ENCODE data around the gene LRSAM1.
A peak's percentile ranks its signal among the peaks of the same experiment; 100 is the strongest.

The LRSAM1 gene

DNA sequence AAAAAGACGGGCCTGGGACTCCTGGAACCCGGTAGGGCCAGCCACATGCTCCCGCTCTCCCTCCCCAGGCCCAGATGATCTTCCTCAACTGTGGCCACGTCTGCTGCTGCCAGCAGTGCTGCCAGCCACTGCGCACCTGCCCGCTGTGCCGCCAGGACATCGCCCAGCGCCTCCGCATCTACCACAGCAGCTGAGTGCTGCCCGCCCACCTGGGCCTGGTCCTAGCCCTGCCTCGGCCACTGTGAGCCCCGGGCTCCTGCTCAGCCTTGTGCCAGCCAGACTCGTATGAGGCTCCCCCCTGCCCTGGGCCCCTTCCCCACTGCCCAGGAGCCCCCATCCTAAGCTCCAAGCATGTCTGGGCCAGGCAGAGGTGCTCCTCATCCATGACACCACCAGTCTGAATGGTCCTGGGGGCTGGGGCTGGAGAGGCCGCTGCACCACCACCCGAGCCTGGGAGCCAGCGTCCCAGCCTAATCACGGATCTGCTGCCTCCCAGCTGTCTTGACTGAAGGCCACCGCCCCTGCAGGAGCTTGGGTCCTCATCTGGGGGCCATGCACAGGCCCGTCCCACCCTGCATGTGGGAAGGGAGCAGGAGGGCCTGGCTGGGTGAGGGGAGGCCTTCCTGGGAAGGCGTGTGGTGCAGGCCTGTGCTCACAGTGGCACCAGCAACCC lies 51.5 kb downstream of the LRSAM1 start:
- H4K20me1 ChIP-seq (ENCODE audit: insufficient read depth, low read length): no peaks in the 10 kb centered on the region; the same call in 1 of the 2 replicates
- TF ChIP-seq EZH2 (IDR thresholded peaks at IDR 0.05; ENCODE audit: borderline replicate concordance, low read depth, low read length, severe bottlenecking): no peak
- TF ChIP-seq, protein P1, sequence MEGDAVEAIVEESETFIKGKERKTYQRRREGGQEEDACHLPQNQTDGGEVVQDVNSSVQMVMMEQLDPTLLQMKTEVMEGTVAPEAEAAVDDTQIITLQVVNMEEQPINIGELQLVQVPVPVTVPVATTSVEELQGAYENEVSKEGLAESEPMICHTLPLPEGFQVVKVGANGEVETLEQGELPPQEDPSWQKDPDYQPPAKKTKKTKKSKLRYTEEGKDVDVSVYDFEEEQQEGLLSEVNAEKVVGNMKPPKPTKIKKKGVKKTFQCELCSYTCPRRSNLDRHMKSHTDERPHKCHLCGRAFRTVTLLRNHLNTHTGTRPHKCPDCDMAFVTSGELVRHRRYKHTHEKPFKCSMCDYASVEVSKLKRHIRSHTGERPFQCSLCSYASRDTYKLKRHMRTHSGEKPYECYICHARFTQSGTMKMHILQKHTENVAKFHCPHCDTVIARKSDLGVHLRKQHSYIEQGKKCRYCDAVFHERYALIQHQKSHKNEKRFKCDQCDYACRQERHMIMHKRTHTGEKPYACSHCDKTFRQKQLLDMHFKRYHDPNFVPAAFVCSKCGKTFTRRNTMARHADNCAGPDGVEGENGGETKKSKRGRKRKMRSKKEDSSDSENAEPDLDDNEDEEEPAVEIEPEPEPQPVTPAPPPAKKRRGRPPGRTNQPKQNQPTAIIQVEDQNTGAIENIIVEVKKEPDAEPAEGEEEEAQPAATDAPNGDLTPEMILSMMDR (IDR thresholded peaks at IDR 0.05; ENCODE audit: borderline replicate concordance, extremely low read depth, low read length, poor library complexity, severe bottlenecking): no peak
- no peaks in the 10 kb centered on the region for H3K36me3 ChIP-seq (ENCODE audit: insufficient read depth, low read length)

DNA sequence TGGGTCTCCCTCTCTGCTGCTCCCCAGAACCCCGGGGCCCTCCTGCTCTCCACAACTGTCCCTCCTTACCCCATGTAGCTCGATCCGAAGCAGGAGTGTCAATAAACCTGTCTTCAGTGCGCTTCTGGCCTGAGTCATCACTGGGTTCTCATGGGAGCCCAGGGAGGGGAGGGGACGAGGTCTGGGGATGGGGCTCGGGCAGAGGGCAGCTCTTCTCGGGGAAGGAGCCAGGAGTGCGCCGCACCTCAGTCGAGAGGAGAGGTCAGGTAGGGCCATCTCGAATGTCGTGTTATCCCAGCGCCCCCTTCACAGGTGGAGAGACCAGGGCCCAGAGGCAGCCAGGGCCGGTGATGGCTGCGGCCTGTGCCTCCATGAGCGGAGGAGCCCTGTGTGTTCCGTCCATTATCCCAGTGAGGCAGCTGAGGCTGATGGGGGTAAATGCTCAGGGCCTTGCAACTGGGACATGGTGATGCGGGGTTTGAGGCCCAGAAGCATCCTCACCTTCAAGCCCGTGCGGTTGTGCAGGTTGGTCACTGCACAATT lies 52.1 kb downstream of the LRSAM1 start:
- no peak overlapping the region for H3K27ac ChIP-seq (ENCODE audit: low read length)
- no peak for ATAC-seq (ENCODE audit: insufficient read depth, low read depth)

More for the DNA sequence above, 51.5 kb downstream of the LRSAM1 start:
- Histone ChIP-seq H3K4me1 (ENCODE audit: insufficient read depth, low read length) (no peaks in the 10 kb centered on the region), H3K4me3 (ENCODE audit: low read depth in 1 of 2, low read length in 2 of 2) (no peak overlapping the region), H3K9me3 (ENCODE audit: insufficient read depth, low read length, severe bottlenecking) (no peaks in the 10 kb centered on the region), H3K27ac (ENCODE audit: low read length) (no peak overlapping the region), H3K9ac (ENCODE audit: low read depth, low read length) (no peak overlapping the region), H3K4me2 (ENCODE audit: insufficient read depth, low read length) (no peak overlapping the region), H2AFZ (ENCODE audit: low read depth, low read length) (no peak overlapping the region), H3K79me2 (ENCODE audit: insufficient read depth, low read length) (no peaks in the 10 kb centered on the region), H3K27me3 (ENCODE audit: insufficient read depth, low read length, poor library complexity) (no peaks in the 10 kb centered on the region)
- DNase-seq (no peak), ATAC-seq (ENCODE audit: insufficient read depth, low read depth) (no peak)

DNA sequence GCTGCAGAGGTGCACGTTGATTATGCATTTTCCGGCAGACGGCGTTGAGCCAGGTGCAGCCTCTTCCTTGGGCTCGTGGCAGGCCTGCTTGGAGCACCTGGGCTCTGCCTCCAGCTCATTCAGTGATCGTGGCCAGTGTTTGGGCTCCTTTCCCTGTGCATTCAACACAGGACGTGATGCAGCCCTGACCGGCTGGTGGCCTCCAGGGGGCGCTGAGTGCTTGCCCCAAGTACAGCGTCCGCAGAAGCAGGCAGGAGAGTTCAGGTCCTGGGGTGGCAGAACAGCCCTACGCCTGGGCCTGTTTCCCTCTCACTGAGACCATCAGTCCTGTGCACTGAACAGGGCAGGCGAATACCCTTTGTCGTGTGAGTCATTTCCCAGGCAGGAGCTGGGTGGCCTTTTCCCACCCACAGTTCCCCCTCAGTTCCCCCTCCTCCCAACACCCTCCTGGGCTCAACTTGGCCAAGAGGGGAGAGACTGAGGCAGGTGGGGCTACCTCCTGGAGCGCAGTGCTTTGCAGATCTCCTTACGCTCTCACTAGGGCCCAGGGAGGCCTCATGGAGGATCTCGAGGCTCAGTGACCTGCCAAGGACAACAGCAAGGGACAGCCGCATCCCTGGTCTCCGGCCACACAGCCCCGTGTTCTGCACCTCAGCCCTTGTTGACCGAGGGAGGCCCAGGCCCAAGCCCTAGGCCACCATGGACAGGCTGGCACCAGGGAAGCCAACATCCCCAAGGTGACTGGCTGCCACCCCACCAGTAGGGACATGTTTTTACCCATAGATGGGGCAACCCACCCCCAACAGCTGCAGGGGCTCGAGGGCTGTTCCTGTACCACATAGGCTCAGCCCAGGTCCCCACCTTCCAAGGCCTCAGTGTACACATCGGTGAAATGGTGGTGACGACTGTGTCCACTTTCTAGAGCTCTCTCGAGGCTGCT lies 52.9 kb downstream of the LRSAM1 start:
- DNase-seq (peak; percentile 73), ATAC-seq (ENCODE audit: insufficient read depth, low read depth) (peak; percentile 93)
- Histone ChIP-seq H3K36me3 (ENCODE audit: insufficient read depth, low read length) (no peaks in the 10 kb centered on the region), H3K4me2 (ENCODE audit: insufficient read depth, low read length) (no peak overlapping the region), H3K9ac (ENCODE audit: low read depth, low read length) (no peak overlapping the region), H2AFZ (ENCODE audit: low read depth, low read length) (no peak overlapping the region), H3K79me2 (ENCODE audit: insufficient read depth, low read length) (no peaks in the 10 kb centered on the region), H3K4me1 (ENCODE audit: insufficient read depth, low read length) (no peaks in the 10 kb centered on the region), H3K4me3 (ENCODE audit: low read depth in 1 of 2, low read length in 2 of 2) (no peak overlapping the region), H3K9me3 (ENCODE audit: insufficient read depth, low read length, severe bottlenecking) (no peaks in the 10 kb centered on the region), H4K20me1 (ENCODE audit: insufficient read depth, low read length) (no peaks in the 10 kb centered on the region; the same call in 1 of the 2 replicates), H3K27ac (ENCODE audit: low read length) (no peak overlapping the region), H3K27me3 (ENCODE audit: insufficient read depth, low read length, poor library complexity) (no peaks in the 10 kb centered on the region)
- no peak for TF ChIP-seq EZH2 (IDR thresholded peaks at IDR 0.05; ENCODE audit: borderline replicate concordance, low read depth, low read length, severe bottlenecking)
- TF ChIP-seq, protein P1 (IDR thresholded peaks at IDR 0.05; ENCODE audit: borderline replicate concordance, extremely low read depth, low read length, poor library complexity, severe bottlenecking): peak; percentile 85

More for the DNA sequence above, 52.1 kb downstream of the LRSAM1 start:
- no peaks in the 10 kb centered on the region; the same call in 1 of the 2 replicates for H4K20me1 ChIP-seq (ENCODE audit: insufficient read depth, low read length)
- no peaks in the 10 kb centered on the region for H3K36me3 ChIP-seq (ENCODE audit: insufficient read depth, low read length)
- no peaks in the 10 kb centered on the region for H3K27me3 ChIP-seq (ENCODE audit: insufficient read depth, low read length, poor library complexity)
- no peak for DNase-seq
- TF ChIP-seq EZH2 (IDR thresholded peaks at IDR 0.05; ENCODE audit: borderline replicate concordance, low read depth, low read length, severe bottlenecking): no peak
- TF ChIP-seq, protein P1 (IDR thresholded peaks at IDR 0.05; ENCODE audit: borderline replicate concordance, extremely low read depth, low read length, poor library complexity, severe bottlenecking): no peak
- H3K9ac ChIP-seq (ENCODE audit: low read depth, low read length): no peak overlapping the region
- H3K79me2 ChIP-seq (ENCODE audit: insufficient read depth, low read length): no peaks in the 10 kb centered on the region
- no peaks in the 10 kb centered on the region for H3K4me1 ChIP-seq (ENCODE audit: insufficient read depth, low read length)
- H3K4me3 ChIP-seq (ENCODE audit: low read depth in 1 of 2, low read length in 2 of 2): no peak overlapping the region
- H3K4me2 ChIP-seq (ENCODE audit: insufficient read depth, low read length): no peak overlapping the region
- no peak overlapping the region for H2AFZ ChIP-seq (ENCODE audit: low read depth, low read length)
- H3K9me3 ChIP-seq (ENCODE audit: insufficient read depth, low read length, severe bottlenecking): no peaks in the 10 kb centered on the region

Measured in DND-41 (cell line).